ENCODE data around the gene CARD9. TPM values are rescaled to one million over a fixed set of nuclear protein-coding genes. Genes with fewer than 3 reads are reported as not detected.

CARD9 gene
- total RNA-seq, 1 experiment from 2014 or later: 1.1 TPM

- H3K9me2 ChIP-seq (replicated peaks; ENCODE audit: low read length): no peaks in the 10 kb centered on the region
- no peak overlapping the region for H3K4me3 ChIP-seq (ENCODE audit: low read length)
- ChIA-PET POLR2A (ENCODE audit: unreplicated experiment) (no interaction called here), CTCF (no interaction called here)
- H3K4me1 ChIP-seq (ENCODE audit: insufficient read depth, low read length): peaks cover 12% of the 10 kb centered on the region; the same call in 1 of the 2 replicates
- H3F3A ChIP-seq (ENCODE audit: low read length, unreplicated experiment): no peaks in the 10 kb centered on the region
- H2AFZ ChIP-seq (ENCODE audit: low read length): no peak overlapping the region
- no peaks in the 10 kb centered on the region for H3K79me2 ChIP-seq (ENCODE audit: low read length)
- no peak overlapping the region for H3K9ac ChIP-seq (ENCODE audit: low read length)
- no peak for DNase-seq
- no TSS peak for BruUV-seq (replicated peaks)
- ATAC-seq: no peak
- intact Hi-C loops (cut with micrococcal nuclease): no loop called here
- H3K4me2 ChIP-seq (ENCODE audit: low read length): no peak overlapping the region
- H3K36me3 ChIP-seq (ENCODE audit: low read depth, low read length): no peaks in the 10 kb centered on the region
- H3K27ac ChIP-seq (ENCODE audit: low read length): no peak overlapping the region
- no peaks in the 10 kb centered on the region for H3K27me3 ChIP-seq (ENCODE audit: low read length)
- no peaks in the 10 kb centered on the region for H4K20me1 ChIP-seq (ENCODE audit: low read length)
- H3K9me3 ChIP-seq (ENCODE audit: low read length): no peaks in the 10 kb centered on the region
- TF ChIP-seq EZH2 (IDR thresholded peaks at IDR 0.05; ENCODE audit: low read length, unreplicated experiment) (no peak), EZH2phosphoT487 (IDR thresholded peaks at IDR 0.05; ENCODE audit: borderline replicate concordance, low read length) (no peak)
- TF ChIP-seq, protein P1, sequence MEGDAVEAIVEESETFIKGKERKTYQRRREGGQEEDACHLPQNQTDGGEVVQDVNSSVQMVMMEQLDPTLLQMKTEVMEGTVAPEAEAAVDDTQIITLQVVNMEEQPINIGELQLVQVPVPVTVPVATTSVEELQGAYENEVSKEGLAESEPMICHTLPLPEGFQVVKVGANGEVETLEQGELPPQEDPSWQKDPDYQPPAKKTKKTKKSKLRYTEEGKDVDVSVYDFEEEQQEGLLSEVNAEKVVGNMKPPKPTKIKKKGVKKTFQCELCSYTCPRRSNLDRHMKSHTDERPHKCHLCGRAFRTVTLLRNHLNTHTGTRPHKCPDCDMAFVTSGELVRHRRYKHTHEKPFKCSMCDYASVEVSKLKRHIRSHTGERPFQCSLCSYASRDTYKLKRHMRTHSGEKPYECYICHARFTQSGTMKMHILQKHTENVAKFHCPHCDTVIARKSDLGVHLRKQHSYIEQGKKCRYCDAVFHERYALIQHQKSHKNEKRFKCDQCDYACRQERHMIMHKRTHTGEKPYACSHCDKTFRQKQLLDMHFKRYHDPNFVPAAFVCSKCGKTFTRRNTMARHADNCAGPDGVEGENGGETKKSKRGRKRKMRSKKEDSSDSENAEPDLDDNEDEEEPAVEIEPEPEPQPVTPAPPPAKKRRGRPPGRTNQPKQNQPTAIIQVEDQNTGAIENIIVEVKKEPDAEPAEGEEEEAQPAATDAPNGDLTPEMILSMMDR (conservative IDR thresholded peaks at IDR 0.05; ENCODE audit: low read depth, low read length): no peak
Measured at GRCh38 chr9:136347472-136348256, 25.8 kb downstream of the CARD9 start.

DNA sequence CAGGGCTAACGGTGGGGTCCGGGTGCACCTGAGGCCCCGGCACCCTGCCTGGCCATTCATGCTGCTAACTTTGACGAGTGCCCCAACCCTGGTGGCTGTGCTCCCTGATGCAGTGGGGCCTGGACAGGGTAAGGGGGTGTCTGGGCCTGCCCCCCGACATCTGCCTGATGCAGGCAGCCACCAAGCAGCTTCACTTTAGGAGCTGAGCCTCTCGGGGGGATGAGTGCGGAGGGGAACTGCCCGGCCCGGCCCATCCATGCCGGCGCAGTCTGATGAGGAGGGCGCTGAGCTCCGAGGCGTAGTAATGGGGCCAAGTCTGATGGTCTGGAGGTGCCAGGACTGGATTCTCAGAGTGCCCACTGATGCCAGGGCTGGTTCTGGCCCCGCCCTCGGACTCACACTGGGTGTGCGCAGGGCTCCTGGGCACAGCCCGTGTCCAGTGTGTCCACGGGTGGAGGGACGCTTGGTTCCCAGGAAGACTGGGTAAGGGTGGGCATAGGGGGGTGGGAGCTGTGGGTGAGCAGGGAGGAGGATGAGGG is 26.5 kb downstream of the CARD9 start:
- Histone ChIP-seq H3K36me3 (ENCODE audit: low read depth, low read length) (no peaks in the 10 kb centered on the region), H3F3A (ENCODE audit: low read length, unreplicated experiment) (no peaks in the 10 kb centered on the region), H3K79me2 (ENCODE audit: low read length) (no peaks in the 10 kb centered on the region), H3K4me2 (ENCODE audit: low read length) (no peak overlapping the region), H3K27me3 (ENCODE audit: low read length) (no peaks in the 10 kb centered on the region), H2AFZ (ENCODE audit: low read length) (no peak overlapping the region), H3K4me3 (ENCODE audit: low read length) (no peak overlapping the region), H4K20me1 (ENCODE audit: low read length) (no peaks in the 10 kb centered on the region), H3K9ac (ENCODE audit: low read length) (no peak overlapping the region), H3K9me3 (ENCODE audit: low read length) (no peaks in the 10 kb centered on the region), H3K9me2 (replicated peaks; ENCODE audit: low read length) (no peaks in the 10 kb centered on the region), H3K27ac (ENCODE audit: low read length) (no peak overlapping the region), H3K4me1 (ENCODE audit: insufficient read depth, low read length) (peaks cover 12% of the 10 kb centered on the region; the same call in 1 of the 2 replicates)
- CTCF ChIA-PET: no interaction called here
- TF ChIP-seq, protein P1 (conservative IDR thresholded peaks at IDR 0.05; ENCODE audit: low read depth, low read length): no peak
- no peak for TF ChIP-seq EZH2 (IDR thresholded peaks at IDR 0.05; ENCODE audit: low read length, unreplicated experiment)
- no peak for TF ChIP-seq EZH2phosphoT487 (IDR thresholded peaks at IDR 0.05; ENCODE audit: borderline replicate concordance, low read length)
- intact Hi-C loops (cut with micrococcal nuclease): no loop called here
- DNase-seq (no peak), ATAC-seq (no peak)
- no TSS peak for BruUV-seq (replicated peaks)
- POLR2A ChIA-PET (ENCODE audit: unreplicated experiment): no interaction called here

DNA sequence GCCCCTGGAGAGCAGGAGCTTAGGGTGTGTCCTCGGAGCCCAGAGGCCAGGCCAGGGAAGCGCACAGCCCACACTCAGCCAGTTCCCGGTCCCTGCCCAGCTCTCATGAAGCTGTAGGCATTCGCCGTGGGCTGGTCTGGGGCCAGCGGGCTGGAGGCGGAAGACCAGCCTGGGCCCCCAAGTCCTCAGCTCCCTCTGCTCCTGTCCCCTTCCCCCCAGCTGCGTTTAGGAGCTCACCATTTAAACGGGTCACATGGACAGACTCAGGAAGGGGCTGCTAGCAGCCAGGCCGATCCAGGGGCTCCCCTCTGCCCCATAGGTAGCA is 27.4 kb downstream of the CARD9 start:
- no TSS peak for BruUV-seq (replicated peaks)

More for the DNA sequence above, 27.4 kb downstream of the CARD9 start:
- H2AFZ ChIP-seq (ENCODE audit: low read length): peak overlapping the region; percentile 54; the same call in 1 of the 2 replicates
- POLR2A ChIA-PET (ENCODE audit: unreplicated experiment): interaction anchor here (0.5 to 1.3 kb wide), 3 partner anchors 9 to 18 kb away, joined by 3 to 7 read pairs (median 7); partner anchors contain the start of gene DNLZ
- no peaks in the 10 kb centered on the region for H4K20me1 ChIP-seq (ENCODE audit: low read length)
- H3K9me3 ChIP-seq (ENCODE audit: low read length): no peaks in the 10 kb centered on the region
- H3K9me2 ChIP-seq (replicated peaks; ENCODE audit: low read length): no peaks in the 10 kb centered on the region
- H3K27me3 ChIP-seq (ENCODE audit: low read length): no peaks in the 10 kb centered on the region
- intact Hi-C loops (cut with micrococcal nuclease): no loop called here
- DNase-seq (no peak), ATAC-seq (no peak)
- H3K4me1 ChIP-seq (ENCODE audit: insufficient read depth, low read length): peaks cover 12% of the 10 kb centered on the region; the same call in 1 of the 2 replicates
- H3K27ac ChIP-seq (ENCODE audit: low read length): no peak overlapping the region
- H3F3A ChIP-seq (ENCODE audit: low read length, unreplicated experiment): no peaks in the 10 kb centered on the region
- no peaks in the 10 kb centered on the region for H3K36me3 ChIP-seq (ENCODE audit: low read depth, low read length)
- CTCF ChIA-PET: interaction anchor here (1.0 kb wide), 2 partner anchors 17 to 53 kb away, joined by 3 to 13 read pairs; partner anchors contain the start of gene DNLZ
- peak overlapping the region; percentile 26; the same call in 1 of the 2 replicates for H3K9ac ChIP-seq (ENCODE audit: low read length)
- TF ChIP-seq EZH2phosphoT487 (IDR thresholded peaks at IDR 0.05; ENCODE audit: borderline replicate concordance, low read length): no peak
- TF ChIP-seq, protein P1 (conservative IDR thresholded peaks at IDR 0.05; ENCODE audit: low read depth, low read length): 0 out of 2 replicates have a peak, but pooled peaks have one; percentile 3
- H3K4me2 ChIP-seq (ENCODE audit: low read length): peak overlapping the region; percentile 72
- no peaks in the 10 kb centered on the region for H3K79me2 ChIP-seq (ENCODE audit: low read length)
- H3K4me3 ChIP-seq (ENCODE audit: low read length): no peak overlapping the region; the same call in 1 of the 2 replicates
